DMS79 (cell line): Measurements from ENCODE around the gene MPV17L.
"Not testable (repeated sequence)": the region's sequence is repeated elsewhere in the genome, so short reads cannot be mapped to it uniquely, and the experiment has no call there.

Experiments used
- DNase-seq: peaks from one replicate; lab custom pipeline; 2025; lab: John Stamatoyannopoulos, UW

The MPV17L gene

GRCh38 chr16:15452246-15452855, 56.8 kb downstream of the MPV17L start:
- no peak for DNase-seq

GRCh38 chr16:15453296-15453695, 57.7 kb downstream of the MPV17L start:
- DNase-seq = not testable (repeated sequence)

DNA sequence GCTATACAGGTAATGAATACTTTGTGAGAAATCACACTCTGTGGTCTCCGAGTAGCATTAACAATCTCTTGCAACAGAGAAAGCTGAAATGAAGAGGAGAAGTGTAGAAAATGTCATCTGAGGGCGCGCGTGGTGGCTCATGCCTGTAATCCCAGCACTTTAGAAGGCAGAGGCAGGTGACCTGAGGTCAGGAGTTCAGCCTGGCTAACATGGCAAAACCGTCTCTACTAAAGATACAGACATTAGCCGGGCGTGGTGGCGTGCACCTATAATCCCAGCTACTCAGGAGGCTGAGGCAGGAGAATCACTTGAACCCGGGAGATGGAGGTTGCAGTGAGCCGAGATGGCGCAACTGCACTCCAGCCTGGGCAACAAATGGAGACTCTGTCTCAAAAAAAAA, 59.4 kb downstream of the MPV17L start:
- DNase-seq = not testable (repeated sequence)

DNA sequence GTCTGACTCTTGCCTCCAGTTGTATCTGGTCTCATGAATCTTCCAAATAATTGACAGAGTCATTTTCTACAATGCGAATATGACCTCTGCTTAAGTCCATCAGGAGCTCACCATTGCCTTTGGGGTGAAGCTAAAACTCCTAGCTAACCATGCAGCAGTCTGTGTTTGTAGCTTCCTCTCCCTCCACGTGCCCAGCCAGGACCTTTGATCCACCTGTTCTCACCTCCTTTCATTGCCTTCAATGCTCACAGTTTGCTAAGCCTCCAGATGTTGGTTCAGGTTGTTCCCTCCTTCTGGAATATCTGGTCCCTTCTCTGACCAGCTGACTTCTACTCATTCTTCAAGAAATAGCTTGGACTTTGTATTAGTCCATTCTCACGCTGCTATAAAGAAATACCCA, 61.8 kb downstream of the MPV17L start:
- no peak for DNase-seq

DNA sequence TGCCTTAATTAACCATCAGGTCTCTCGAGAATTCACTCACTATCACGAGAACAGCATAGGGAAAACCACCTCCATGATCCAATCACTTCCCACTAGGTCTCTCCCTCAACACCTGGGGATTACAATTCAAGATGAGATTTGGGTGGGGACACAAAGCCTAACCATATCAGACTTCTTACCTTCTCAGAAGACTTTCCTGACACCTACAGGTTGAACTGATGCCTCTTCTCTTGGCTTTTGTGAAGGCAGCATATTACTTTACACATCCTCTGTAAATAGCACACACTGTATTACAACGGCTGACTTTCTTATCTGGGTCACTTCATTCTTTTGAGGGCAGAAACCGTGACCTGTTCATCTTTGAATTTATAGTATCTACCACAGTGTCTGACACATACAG, 62.4 kb downstream of the MPV17L start:
- no peak for DNase-seq

- no peak for DNase-seq
Measured at GRCh38 chr16:15459791-15460190, 64.2 kb downstream of the MPV17L start.

DNA sequence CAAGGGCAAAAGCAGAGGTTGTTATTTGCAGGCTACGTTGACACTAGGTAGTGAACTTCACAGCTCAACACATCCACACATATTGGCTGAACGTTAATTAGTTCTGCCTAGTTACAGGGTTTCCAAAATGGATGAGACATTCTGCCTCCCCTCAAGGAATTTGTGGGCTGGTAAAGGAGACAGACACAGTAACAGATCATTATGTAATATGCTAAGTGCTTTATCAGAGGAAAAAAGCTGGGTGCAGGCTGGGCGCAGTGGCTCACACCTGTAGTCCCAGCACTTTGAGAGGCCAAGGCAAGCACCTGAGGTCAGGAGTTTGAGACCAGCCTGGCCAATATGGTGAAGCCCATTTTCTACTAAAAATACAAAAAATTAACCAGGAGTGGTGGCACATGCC, 65.0 kb downstream of the MPV17L start:
- no peak for DNase-seq

DNA sequence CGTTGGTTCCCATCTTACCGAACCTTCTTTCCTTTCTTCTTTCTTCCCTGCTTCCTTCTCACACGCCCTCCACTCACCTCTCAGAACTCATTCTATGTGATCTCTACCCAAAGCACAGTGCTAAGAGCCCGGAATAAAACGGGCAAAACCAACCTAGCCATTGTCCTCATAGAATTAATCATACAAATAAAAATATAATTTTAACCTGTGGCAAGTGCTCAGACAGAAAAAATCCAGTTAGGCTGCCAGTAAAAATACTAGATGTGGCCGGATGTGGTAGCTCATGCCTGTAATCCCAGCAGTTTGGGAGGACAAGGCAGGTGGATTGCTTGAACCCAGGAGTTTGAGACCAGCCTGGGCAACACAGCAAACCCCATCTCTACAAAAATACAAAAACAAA, 65.8 kb downstream of the MPV17L start:
- no peak for DNase-seq
